Effector CD8-positive, alpha-beta T cell (primary cell): Measurements from ENCODE around the gene PIK3R6.
"Not testable (repeated sequence)": the region's sequence is repeated elsewhere in the genome, so short reads cannot be mapped to it uniquely, and the experiment has no call there.

Source experiments
- DNase-seq: peaks from one replicate; lab custom pipeline; 2025; lab: John Stamatoyannopoulos, UW

Gene PIK3R6

GRCh38 chr17:8828517-8828875, 39.0 kb downstream of the PIK3R6 start:
- no peak for DNase-seq

- DNase-seq: no peak
These were observed 40.6 kb downstream of the PIK3R6 start for GRCh38 chr17:8826808-8827435.

GRCh38 chr17:8825802-8826201, 41.7 kb downstream of the PIK3R6 start:
- no peak for DNase-seq

- no peak for DNase-seq
These were observed 44.2 kb downstream of the PIK3R6 start for GRCh38 chr17:8823279-8823678.

GRCh38 chr17:8822401-8823035, 45.0 kb downstream of the PIK3R6 start:
- DNase-seq: no peak

GRCh38 chr17:8821446-8822105, 45.9 kb downstream of the PIK3R6 start:
- no peak for DNase-seq

GRCh38 chr17:8820311-8821010, 47.0 kb downstream of the PIK3R6 start:
- DNase-seq: no peak

GRCh38 chr17:8818654-8819330, 48.7 kb downstream of the PIK3R6 start:
- no peak for DNase-seq

- no peak for DNase-seq
These were observed 49.4 kb downstream of the PIK3R6 start for GRCh38 chr17:8818047-8818446.

- DNase-seq: no peak
These were observed 60.4 kb downstream of the PIK3R6 start for GRCh38 chr17:8806926-8807550.

- DNase-seq: no peak
These were observed 61.1 kb downstream of the PIK3R6 start for GRCh38 chr17:8806253-8806925.

- not testable (repeated sequence) for DNase-seq
These were observed 62.1 kb downstream of the PIK3R6 start for GRCh38 chr17:8805396-8805795.

GRCh38 chr17:8803531-8804420, 63.7 kb downstream of the PIK3R6 start:
- DNase-seq: no peak

GRCh38 chr17:8801135-8801840, 66.2 kb downstream of the PIK3R6 start:
- no peak for DNase-seq

- no peak for DNase-seq
These were observed 66.8 kb downstream of the PIK3R6 start for GRCh38 chr17:8800656-8801055.

GRCh38 chr17:8799570-8800212, 67.8 kb downstream of the PIK3R6 start:
- no peak for DNase-seq

GRCh38 chr17:8798846-8799569, 68.5 kb downstream of the PIK3R6 start, which contains the start of gene MFSD6L:
Gene MFSD6L (minus strand): TSS chr17:8799365. CDS start chr17:8799120, 245 bp downstream.
- DNase-seq: no peak

- no peak for DNase-seq
These were observed 69.2 kb downstream of the PIK3R6 start for GRCh38 chr17:8798176-8798845.
